ENCODE results near the gene HPSE2.
"Not testable (repeated sequence)": the region's sequence is repeated elsewhere in the genome, so short reads cannot be mapped to it uniquely, and the experiment has no call there.

HPSE2 gene

GRCh38 chr10:99002392-99002791 lies 233.3 kb downstream of the HPSE2 start:
- no peak for DNase-seq

DNA sequence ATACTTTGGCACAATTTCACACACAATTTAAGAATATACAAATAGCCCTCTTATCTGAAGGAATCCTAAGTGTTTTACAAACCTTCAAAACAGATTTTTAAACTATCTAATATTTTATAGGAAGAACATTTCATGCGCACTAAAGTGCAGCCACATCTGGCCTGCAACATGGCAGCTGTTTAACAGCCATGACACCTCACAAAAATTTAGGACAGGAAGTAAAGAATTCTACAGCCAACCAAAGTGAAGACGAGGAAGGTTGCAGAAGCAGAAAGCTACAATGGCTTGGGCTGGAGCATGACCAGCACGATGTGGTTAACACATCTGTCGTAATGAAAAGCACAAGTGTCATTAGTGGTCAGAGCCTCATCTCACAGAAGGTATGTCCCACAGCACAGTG lies 238.1 kb downstream of the HPSE2 start:
- no peak for DNase-seq

GRCh38 chr10:98994030-98994429 lies 241.6 kb downstream of the HPSE2 start:
- DNase-seq = no peak

GRCh38 chr10:98983751-98984150 lies 251.9 kb downstream of the HPSE2 start:
- DNase-seq = not testable (repeated sequence)

- no peak for DNase-seq
Observed at GRCh38 chr10:98980353-98980752, 255.3 kb downstream of the HPSE2 start.

GRCh38 chr10:98971464-98971863 lies 264.2 kb downstream of the HPSE2 start:
- no peak for DNase-seq

- no peak for DNase-seq
Observed at GRCh38 chr10:98967601-98968000, 268.1 kb downstream of the HPSE2 start.

- no peak for DNase-seq
Observed at GRCh38 chr10:98963608-98964007, 272.0 kb downstream of the HPSE2 start.

- no peak for DNase-seq
Observed at GRCh38 chr10:98959379-98959778, 276.3 kb downstream of the HPSE2 start.

DNA sequence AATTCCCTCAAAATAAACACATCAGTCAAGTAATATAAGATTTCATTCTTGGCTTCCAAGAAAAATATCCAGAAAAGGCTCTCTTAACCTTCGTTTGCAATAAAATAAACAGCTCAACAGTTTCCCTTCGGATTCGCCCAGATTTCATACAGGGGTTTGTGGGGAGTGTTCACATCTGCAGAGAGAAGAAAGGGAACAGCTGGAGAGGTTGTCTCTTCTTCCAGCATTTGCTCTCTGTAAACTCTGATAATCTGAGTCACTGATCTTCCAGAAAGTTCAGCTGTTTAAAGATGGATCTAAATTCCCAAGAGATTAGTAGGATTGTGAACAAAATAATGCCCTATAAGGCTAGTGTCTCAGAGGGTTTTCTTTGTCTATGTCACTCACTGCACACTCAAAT lies 277.9 kb downstream of the HPSE2 start:
- no peak for DNase-seq

GRCh38 chr10:98956576-98957260 lies 278.9 kb downstream of the HPSE2 start:
- no peak for DNase-seq

- no peak for DNase-seq
Observed at GRCh38 chr10:98953251-98953650, 282.4 kb downstream of the HPSE2 start.

GRCh38 chr10:98951269-98952000 lies 284.2 kb downstream of the HPSE2 start:
- no peak for DNase-seq

- no peak for DNase-seq
Observed at GRCh38 chr10:98950106-98950505, 285.5 kb downstream of the HPSE2 start.

GRCh38 chr10:98949306-98949705 lies 286.3 kb downstream of the HPSE2 start:
- no peak for DNase-seq

DNA sequence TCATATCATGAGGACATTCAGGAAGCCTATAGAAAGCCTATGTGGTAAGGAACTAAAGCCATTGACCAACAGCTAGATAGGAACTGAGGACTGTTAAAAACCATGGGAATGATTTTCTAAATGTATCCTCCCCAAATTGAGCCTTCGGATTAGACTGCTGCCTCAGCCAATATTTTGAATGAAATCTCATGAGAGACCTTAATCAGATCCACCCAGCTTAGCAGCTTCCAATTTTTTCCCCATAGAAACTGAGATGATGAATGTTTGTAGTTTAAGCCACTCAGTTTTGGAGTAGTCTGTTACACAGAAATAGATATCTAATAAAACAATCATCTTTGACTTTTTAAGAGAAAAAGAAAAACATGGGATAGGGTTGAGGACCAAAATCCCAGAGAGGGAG lies 292.0 kb downstream of the HPSE2 start:
- DNase-seq = no peak

GRCh38 chr10:98929709-98930108 lies 305.9 kb downstream of the HPSE2 start:
- DNase-seq = no peak

- no peak for DNase-seq
Observed at GRCh38 chr10:98925651-98926050, 310.0 kb downstream of the HPSE2 start.

GRCh38 chr10:98924526-98924925 lies 311.1 kb downstream of the HPSE2 start:
- DNase-seq = no peak

GRCh38 chr10:98921316-98921715 lies 314.3 kb downstream of the HPSE2 start:
- no peak for DNase-seq

GRCh38 chr10:98920807-98921206 lies 314.8 kb downstream of the HPSE2 start:
- DNase-seq = no peak

DNA sequence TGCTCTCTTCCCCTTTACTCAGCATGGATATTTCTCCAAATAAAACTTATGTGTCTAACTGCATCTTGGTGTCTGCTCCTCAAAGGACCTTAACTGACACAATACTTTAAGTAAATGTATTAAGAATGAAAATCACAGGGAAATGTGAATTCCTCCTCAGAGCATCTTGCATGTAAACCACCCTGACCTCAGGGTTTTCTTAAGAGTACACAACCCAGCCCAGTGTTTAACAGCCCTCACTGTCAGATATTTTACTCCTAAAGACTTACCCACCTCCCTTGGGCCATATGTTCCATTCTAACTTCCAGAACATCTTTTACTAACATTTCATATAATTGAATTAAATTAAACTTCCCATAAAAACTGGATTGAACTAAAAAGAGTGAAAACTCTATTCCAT lies 315.3 kb downstream of the HPSE2 start:
- DNase-seq = no peak

DNA sequence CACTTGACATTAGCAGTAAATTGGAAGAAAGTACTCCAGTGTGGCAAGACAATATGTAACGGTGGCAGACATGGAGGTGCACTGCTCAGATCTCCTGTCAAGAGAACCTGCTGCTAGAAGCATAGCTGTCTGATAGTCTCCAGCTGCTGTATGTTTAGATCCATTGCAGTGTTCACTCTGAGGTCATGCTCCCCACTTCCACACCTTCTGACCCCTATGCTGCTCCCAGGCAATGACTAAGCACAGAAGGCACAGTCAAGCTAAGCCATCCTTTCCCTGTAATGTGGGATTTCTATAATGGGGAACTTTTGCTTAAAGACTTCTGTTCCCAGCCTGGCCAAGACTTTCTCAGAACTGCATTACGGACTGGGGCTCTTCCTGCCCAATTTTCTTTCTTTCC lies 315.8 kb downstream of the HPSE2 start:
- DNase-seq = no peak

GRCh38 chr10:98917828-98918227 lies 317.8 kb downstream of the HPSE2 start:
- DNase-seq = no peak
